Measurements from ENCODE around the gene PPP1R8. TPM values are rescaled to one million over a fixed set of nuclear protein-coding genes. Genes with fewer than 3 reads are reported as not detected.

Gene PPP1R8
- total RNA-seq, 1 donor from 2014 or later = 46.9 TPM

DNA sequence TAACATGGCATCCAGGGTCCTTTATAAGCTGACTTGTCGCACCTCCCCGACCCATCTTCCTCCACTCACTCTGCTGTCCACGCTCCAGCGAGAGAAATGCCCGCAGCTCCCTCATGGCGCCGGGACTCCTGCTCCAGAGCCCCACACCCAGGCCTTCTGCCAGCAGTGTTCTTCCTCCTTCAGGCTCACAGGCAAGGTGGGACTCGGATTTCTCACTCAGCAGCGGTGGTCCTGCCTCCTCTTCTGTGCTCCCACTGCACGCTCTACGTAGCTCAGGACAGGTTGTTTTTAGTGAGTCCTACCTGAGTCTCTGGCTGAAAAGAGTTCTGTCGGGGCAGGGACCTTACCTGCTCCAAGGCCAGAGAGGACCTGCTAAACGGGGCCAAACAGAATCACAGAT, 53.0 kb downstream of the PPP1R8 start:
- H3K27ac Mint-ChIP-seq (ENCODE audit: unreplicated experiment) = no peak overlapping the region
- no peak for TF ChIP-seq CTCF (IDR thresholded peaks at IDR 0.05; ENCODE audit: unreplicated experiment)
- H3K4me1 Mint-ChIP-seq (ENCODE audit: unreplicated experiment) = peaks cover 17% of the 10 kb centered on the region

GRCh38 chr1:27884006-27884954, 53.7 kb downstream of the PPP1R8 start:
- peaks cover 24% of the 10 kb centered on the region for H3K36me3 Mint-ChIP-seq (ENCODE audit: low read depth, unreplicated experiment)
- no peak for TF ChIP-seq CTCF (IDR thresholded peaks at IDR 0.05; ENCODE audit: unreplicated experiment)

More for the DNA sequence above, 53.0 kb downstream of the PPP1R8 start:
- no peak overlapping the region for H3K4me3 Mint-ChIP-seq (ENCODE audit: unreplicated experiment)
- H3K27me3 Mint-ChIP-seq (ENCODE audit: unreplicated experiment) = peaks cover 3% of the 10 kb centered on the region
- H3K9me3 Mint-ChIP-seq (ENCODE audit: unreplicated experiment) = no peaks in the 10 kb centered on the region
- peaks cover 24% of the 10 kb centered on the region for H3K36me3 Mint-ChIP-seq (ENCODE audit: low read depth, unreplicated experiment)
- DNase-seq (ENCODE audit: low spot score) = no peak

GRCh38 chr1:27885114-27885528, 54.5 kb downstream of the PPP1R8 start:
- TF ChIP-seq CTCF (IDR thresholded peaks at IDR 0.05; ENCODE audit: unreplicated experiment) = no peak
- no peak for DNase-seq (ENCODE audit: low spot score)
- Mint-ChIP-seq H3K36me3 (ENCODE audit: low read depth, unreplicated experiment) (peaks cover 24% of the 10 kb centered on the region), H3K4me3 (ENCODE audit: unreplicated experiment) (no peak overlapping the region), H3K9me3 (ENCODE audit: unreplicated experiment) (no peaks in the 10 kb centered on the region), H3K27me3 (ENCODE audit: unreplicated experiment) (peaks cover 3% of the 10 kb centered on the region), H3K4me1 (ENCODE audit: unreplicated experiment) (peaks cover 16% of the 10 kb centered on the region), H3K27ac (ENCODE audit: unreplicated experiment) (peak overlapping the region; percentile 32)

More at GRCh38 chr1:27884006-27884954, 53.7 kb downstream of the PPP1R8 start:
- Mint-ChIP-seq H3K9me3 (ENCODE audit: unreplicated experiment) (no peaks in the 10 kb centered on the region), H3K4me1 (ENCODE audit: unreplicated experiment) (peaks cover 16% of the 10 kb centered on the region), H3K4me3 (ENCODE audit: unreplicated experiment) (no peak overlapping the region), H3K27ac (ENCODE audit: unreplicated experiment) (no peak overlapping the region), H3K27me3 (ENCODE audit: unreplicated experiment) (peaks cover 3% of the 10 kb centered on the region)
- no peak for DNase-seq (ENCODE audit: low spot score)

- Mint-ChIP-seq H3K27ac (ENCODE audit: unreplicated experiment) (no peak overlapping the region), H3K36me3 (ENCODE audit: low read depth, unreplicated experiment) (peaks cover 24% of the 10 kb centered on the region), H3K4me1 (ENCODE audit: unreplicated experiment) (peaks cover 16% of the 10 kb centered on the region), H3K4me3 (ENCODE audit: unreplicated experiment) (peak overlapping the region; percentile 42), H3K9me3 (ENCODE audit: unreplicated experiment) (no peaks in the 10 kb centered on the region), H3K27me3 (ENCODE audit: unreplicated experiment) (peaks cover 3% of the 10 kb centered on the region)
- TF ChIP-seq CTCF (IDR thresholded peaks at IDR 0.05; ENCODE audit: unreplicated experiment) = no peak
- no peak for DNase-seq (ENCODE audit: low spot score)
Measured at GRCh38 chr1:27885621-27886352, 55.2 kb downstream of the PPP1R8 start.

Measured in endothelial cell (in vitro differentiated cells).